ENCODE results near the gene KRT28.
"Not testable (repeated sequence)": the region's sequence is repeated elsewhere in the genome, so short reads cannot be mapped to it uniquely, and the experiment has no call there.

KRT28 gene

DNA sequence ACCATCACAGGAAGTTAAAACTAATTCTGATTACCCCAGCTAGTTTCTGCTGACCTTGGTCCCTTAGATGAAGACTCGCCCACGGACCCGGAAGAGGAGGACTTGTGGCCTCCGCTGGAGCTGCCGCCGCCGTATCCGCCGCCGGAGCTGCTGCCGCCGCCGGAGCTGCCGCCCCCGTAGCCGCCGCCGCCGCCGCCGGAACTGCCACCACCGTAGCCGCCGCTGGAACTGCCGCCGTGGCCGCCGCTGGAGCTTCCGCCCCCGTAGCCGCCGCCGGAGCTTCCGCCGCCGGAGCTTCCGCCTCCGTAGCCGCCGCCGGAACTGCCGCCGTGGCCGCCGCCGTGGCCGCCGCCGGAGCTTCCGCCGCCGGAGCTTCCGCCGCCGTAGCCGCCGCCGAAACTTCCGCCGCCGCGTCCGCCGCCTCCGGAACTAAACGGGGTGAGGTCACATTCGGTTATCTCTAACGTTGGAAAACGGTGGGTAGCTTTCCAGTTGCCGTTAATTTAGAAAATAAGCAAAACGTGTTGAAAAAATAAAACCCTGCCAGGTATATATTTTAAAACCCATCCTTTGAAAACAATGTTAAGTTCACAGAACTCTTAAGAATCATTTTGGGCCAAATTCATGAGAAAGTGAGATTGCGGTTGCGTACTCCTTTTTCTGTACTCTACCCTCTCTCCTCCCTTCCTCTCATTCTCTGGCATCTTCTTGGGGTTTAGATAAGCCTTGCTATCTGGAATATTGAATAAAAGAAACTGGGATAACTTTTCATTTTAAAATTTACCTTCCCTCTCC is 19.2 kb upstream of the KRT28 start:
- no peak for DNase-seq (ENCODE audit: low read depth)

- DNase-seq (ENCODE audit: low read depth) = no peak
Measured at GRCh38 chr17:40818343-40818732, 18.6 kb upstream of the KRT28 start.

DNA sequence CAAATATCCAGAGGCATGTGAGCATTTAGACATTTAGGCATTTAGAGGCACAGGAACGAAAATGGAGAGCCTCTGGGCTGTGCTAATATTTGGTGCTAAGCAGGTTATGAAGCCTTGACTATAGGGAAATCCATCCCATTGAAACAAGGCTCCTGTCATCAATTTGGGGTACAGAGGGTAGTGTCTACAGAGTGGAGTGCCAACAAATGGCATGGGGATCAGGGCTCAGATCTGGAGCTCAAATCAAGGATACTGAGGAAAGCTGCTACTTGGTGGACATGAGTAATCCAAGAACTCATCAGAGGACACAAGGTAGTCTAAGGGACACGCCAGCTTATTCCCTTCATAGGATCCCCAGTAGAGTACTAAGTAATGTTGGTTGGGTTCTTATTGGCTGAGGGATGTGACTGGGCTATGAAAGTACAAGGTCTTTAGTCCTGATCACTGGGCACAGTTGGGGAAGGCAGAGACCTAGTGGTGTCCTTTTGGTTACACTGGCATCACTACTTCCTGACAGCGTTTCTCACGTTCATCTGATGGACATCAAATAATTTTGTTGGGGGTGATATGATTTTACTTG is 17.4 kb upstream of the KRT28 start:
- no peak for DNase-seq (ENCODE audit: low read depth)

DNA sequence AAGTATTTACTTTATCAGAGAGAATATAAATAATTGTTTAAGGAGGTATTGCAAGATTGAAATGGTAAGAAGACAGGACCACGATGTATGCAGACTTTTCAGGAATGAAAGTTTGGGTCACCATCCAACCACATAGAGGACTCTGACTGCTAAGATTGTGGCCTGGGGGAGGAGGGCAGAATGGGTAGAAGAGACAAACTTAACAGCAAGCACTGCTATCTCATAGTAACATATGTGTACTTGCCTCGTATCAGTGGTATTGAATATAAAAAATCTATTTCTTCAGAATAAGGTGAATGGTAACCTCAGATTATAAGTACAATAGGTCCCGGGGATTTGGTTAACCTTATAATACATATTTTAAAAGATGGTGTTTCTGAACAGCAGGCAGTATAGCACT is 16.8 kb upstream of the KRT28 start:
- DNase-seq (ENCODE audit: low read depth) = no peak

DNA sequence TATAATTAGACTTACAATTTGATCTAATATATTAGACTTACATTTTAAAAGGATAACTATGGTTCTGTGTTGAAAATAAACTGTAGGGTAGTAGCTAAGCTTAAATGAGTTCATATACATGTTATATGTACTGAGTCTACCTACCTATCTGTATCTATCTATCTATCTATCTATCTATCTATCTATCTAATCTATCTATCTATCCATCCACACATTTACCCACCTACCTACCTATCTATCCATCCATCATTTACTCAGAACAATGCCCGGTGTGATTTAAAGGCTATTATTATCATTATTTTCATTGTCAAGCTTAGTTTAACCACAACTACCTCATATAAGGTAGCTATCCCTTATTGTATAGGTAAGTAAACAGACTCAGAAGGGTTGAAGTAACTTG is 15.6 kb upstream of the KRT28 start:
- no peak for DNase-seq (ENCODE audit: low read depth)

GRCh38 chr17:40814657-40815056 is 14.9 kb upstream of the KRT28 start:
- DNase-seq (ENCODE audit: low read depth) = not testable (repeated sequence)

GRCh38 chr17:40813804-40814203 is 14.0 kb upstream of the KRT28 start:
- DNase-seq (ENCODE audit: low read depth) = no peak

DNA sequence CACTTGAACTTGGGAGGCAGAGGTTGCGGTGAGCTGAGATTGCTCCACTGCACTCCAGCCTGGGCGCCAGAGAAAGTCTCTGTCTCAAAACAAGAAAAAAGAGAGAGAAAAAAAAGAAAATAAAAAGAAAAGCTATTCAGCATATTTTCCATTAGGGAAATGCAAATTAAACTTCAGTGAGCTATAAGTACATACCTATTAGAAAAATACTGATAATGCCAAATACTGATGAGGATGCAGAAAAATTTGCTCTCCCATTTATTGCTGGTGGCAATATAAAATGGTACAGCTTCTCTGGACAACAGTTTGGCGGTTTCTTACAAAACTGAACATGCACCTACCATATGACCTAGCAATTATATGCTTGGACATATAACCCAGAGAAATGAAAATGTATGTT is 12.9 kb upstream of the KRT28 start:
- DNase-seq (ENCODE audit: low read depth) = no peak

DNA sequence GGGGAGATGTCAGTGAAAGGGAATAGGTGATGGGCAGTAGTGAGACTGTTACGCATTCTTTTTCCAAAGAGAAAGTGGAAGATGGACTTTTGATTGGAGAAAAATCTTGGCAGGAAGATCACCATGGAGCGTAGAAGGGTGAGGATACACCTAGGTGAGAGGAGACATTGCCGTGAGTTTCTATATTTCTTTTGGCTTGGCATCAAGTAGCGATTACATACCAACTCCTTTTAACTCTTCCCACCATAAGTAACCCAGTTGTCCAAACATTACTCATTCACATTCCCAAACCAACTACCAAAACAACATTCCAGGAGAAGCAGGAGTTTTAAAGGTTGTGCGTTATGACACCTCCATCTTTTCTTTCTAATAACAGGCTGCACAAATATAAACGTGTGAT is 10.7 kb upstream of the KRT28 start:
- DNase-seq (ENCODE audit: low read depth) = no peak

DNA sequence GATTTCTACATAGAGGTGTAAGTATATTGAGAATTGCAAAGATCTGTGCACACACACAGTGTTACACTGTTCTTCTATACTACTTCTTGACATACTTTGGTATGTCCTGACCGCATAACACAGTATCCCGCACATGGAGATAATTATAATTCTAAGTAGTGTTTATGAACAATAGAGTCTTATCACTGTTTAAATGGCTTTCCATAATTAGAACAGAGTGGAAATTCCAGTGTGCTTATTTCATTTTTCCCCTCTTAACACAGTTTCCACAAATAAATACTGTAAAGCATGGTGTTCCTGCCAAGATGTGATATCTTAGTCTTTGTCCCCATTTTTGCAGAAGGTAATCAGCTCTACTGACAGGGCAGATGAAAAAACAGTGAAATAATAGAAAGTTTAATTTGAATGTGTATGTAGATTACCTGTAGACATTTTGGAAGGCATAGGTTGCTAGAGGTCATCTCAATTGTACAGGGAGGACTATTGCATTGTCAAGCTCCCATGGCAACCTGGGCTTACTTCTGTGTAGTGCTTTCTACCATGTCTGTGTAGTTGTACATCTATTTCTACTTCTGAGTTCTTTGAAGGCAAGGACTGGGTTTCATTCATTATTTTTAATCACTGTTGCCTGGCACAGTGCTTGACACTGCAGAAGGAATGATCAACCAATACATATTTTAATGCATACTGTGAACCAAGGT is 10.1 kb upstream of the KRT28 start:
- no peak for DNase-seq (ENCODE audit: low read depth)

GRCh38 chr17:40806131-40806530 is 6.4 kb upstream of the KRT28 start:
- no peak for DNase-seq (ENCODE audit: low read depth)

GRCh38 chr17:40803617-40804082 is 3.9 kb upstream of the KRT28 start:
- DNase-seq (ENCODE audit: low read depth) = no peak

DNA sequence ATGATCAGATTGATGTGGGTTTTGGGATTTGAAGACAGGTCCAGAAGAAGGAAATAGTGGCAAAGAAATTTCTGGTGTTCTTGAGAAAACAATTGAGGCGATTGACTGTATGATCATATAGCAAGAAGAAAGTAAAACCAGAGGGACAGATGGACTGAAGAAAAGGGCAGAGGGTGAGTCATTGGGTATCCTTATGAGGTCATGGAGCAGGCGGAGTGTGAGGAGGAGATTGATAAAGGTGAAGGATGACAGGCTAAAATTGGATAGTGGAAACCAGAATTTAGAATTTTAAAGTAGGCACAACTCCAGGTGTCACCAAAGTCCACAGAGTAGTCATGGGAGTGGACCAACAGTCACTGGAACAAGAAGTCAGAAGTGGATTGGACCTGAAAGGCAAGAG is 1.4 kb upstream of the KRT28 start:
- DNase-seq (ENCODE audit: low read depth) = no peak

DNA sequence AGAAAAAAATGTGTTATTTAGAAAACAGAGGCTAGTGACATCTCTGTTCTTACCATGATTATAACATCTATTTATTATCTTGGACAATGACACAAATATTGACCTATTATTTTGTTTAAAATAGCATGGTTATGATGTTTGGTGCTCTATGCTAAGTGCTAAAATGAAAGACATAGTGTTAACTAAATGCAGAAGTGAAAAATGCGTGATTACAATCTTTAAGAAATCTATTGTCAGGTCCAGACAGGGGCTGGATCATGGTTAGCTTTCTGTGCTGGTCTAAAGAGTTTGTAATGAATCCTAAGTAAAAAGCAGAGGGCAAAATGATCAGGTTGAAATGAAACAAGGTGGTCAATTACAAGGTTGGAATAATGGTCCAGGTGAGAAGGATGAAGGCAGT is 622 bp upstream of the KRT28 start:
- no peak for DNase-seq (ENCODE audit: low read depth)

DNA sequence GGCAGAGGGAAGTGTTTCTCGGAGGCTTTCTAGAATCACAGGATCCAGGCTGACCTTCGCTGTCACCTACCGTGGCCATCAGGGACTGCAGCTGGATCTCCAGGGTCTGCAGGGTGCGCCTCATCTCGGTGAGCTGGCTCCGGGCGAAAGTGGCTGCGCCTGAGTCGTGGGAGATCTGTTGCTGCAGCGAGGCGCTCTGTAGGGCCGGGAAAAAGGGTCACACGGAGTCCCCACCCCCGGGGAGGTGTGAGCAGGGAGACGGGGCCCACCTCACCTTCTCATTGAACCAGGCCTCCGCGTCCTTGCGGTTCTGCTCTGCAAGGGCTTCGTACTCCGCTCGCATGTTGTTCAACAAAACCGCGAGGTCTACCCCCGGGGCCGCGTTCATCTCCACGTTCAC is 2.9 kb downstream of the KRT28 start:
- DNase-seq (ENCODE audit: low read depth) = no peak

DNA sequence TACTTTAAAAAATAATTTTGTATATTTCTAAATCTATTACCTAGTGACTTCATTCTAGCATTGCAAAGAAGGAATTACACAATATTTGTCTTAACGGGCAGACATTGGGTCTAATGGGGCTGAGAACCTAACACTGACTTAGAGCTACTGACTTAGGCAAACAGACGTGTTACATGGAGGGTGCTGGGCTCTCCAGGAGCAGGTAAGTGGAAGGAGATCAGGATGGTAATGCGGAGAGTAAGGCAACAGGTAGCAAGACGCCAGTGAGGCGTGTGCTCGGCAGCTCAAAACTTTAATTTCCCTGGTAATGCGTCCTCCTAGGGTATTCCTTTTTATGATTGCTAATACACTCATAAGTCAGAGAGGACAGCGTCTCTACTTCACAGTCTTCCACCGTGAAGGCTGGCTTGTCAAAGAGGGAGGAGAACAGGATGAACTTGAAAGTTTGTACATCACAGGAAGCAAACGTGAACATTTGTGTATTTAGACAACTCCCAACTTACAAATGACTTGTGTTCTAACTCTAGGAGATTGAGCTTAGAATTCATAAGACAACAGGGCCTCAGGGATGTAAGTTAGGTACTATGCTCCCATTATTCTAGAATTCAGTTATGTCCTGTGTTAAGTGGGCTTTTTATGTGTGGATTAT is 4.6 kb downstream of the KRT28 start:
- DNase-seq (ENCODE audit: low read depth) = no peak

DNA sequence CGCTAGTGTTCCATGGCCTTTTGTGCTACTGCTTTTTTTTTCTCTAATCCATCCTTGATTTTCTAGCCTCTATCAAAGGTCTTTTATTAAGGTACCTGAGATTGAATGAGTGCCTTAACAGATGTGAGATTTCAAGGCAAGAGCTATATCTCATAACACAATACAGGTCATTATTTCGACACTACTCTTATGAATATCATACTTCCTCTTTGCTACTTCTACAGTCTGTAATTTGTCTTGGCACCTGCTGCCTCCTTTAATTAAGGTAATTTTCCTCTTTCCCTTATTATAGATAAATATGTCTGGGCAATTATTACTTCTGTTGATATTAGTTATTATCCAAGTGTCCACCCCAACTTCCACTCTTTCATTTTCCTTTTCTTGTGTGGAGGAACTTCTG is 5.3 kb downstream of the KRT28 start:
- DNase-seq (ENCODE audit: low read depth) = no peak

GRCh38 chr17:40793832-40794231 is 5.9 kb downstream of the KRT28 start:
- no peak for DNase-seq (ENCODE audit: low read depth)

DNA sequence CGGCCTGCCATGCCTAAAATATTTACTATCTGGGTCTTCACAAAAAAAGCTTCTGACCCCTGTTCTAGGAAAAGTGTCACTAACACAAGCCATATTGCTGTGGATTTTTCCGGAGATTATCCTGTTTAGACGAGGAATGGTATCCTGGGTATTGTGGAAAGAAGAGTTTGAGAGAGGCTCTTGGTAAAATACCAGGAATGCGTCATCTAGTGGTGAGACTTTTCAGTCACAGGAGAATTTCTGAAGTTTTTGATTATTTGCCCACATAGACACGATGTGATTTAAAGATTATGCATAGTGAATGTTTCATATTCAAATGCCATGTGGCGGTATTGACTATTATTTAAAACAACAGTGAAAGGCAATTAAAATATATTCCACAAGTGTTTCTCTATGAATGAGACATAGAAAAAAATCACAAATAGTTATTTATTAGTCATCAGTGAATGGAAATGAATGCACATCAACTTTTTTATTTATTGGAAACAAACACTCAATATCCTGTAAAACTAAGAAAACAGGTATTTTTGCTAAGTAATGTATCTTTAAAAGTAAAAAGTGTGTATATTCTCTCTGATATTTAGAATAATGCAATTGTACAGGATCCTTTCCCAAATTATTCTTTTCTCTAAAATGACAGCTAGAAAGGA is 7.8 kb downstream of the KRT28 start:
- DNase-seq (ENCODE audit: low read depth) = no peak

DNA sequence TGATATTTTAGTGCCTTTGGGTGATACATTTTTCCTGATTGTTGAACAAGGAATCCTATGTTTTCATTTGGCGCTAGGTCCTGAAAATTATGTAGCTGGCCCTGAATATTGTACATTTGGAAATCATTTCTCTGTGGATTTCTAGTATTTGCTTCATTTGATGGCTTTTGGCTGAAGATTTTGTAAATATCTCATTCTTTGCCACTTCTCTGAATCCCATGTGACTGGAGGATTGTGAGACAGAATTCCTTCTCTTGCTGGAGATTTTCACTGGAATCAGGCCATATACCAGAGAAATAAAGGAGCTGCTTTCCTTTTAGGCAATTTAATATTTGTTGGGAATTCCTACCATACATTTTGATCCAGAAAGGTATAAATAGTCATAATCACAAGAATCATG is 8.6 kb downstream of the KRT28 start:
- DNase-seq (ENCODE audit: low read depth) = no peak

GRCh38 chr17:40782450-40782849 is 17.3 kb downstream of the KRT28 start, which contains the start of gene KRT27:
TSS of gene KRT27 (minus strand) at chr17:40782550. CDS start at chr17:40782493, 57 bp downstream.
- DNase-seq (ENCODE audit: low read depth) = no peak
